ENCODE results near the gene LARP4B. TPM values are rescaled to one million over a fixed set of nuclear protein-coding genes. Genes with fewer than 3 reads are reported as not detected.

LARP4B gene
- total RNA-seq, 1 donor from 2014 or later, result 90.2 TPM

DNA sequence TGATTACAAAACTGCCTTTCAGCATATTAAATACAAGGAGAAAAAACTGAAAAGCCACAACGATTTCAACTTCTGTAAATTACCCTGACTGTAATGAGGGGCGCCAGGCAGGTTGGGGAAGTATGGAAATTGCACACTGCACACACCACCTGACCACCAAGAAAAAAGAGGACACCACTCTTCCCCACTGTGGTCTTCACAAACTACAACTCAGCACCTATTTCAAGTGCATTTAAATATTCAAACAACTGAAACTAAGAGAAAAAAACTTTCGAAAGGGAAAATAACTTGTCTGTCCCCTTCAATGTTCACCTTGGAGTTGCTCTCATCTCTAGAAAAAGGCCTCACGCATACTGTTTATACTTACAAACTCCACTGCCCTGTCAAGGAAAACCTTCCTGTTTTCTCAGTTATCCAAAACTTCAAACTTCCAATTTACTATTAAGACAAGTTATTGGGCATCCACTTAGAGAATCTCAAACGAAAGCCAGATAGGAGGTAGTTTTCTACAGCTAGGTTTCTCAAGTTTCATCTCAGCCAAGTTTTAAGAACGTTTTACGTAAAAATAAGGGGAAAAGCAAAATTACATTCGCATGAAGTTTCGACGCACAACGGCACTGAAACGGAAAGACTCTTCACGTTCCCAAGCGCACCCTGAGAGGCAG is 1.4 kb downstream of the LARP4B start:
- Mint-ChIP-seq H3K4me1 (peaks cover 35% of the 10 kb centered on the region), H3K27ac (peak overlapping the region; percentile 95), H3K4me3 (peak overlapping the region; percentile 82), H3K27me3 (ENCODE audit: low read depth) (no peaks in the 10 kb centered on the region), H3K9me3 (no peaks in the 10 kb centered on the region), H3K36me3 (peaks cover 3% of the 10 kb centered on the region)
- no peak for DNase-seq (ENCODE audit: low spot score in 2 of 2, unreplicated experiment in 2 of 2)
- TF ChIP-seq, protein P1, sequence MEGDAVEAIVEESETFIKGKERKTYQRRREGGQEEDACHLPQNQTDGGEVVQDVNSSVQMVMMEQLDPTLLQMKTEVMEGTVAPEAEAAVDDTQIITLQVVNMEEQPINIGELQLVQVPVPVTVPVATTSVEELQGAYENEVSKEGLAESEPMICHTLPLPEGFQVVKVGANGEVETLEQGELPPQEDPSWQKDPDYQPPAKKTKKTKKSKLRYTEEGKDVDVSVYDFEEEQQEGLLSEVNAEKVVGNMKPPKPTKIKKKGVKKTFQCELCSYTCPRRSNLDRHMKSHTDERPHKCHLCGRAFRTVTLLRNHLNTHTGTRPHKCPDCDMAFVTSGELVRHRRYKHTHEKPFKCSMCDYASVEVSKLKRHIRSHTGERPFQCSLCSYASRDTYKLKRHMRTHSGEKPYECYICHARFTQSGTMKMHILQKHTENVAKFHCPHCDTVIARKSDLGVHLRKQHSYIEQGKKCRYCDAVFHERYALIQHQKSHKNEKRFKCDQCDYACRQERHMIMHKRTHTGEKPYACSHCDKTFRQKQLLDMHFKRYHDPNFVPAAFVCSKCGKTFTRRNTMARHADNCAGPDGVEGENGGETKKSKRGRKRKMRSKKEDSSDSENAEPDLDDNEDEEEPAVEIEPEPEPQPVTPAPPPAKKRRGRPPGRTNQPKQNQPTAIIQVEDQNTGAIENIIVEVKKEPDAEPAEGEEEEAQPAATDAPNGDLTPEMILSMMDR (IDR thresholded peaks at IDR 0.05; ENCODE audit: unreplicated experiment), result no peak

DNA sequence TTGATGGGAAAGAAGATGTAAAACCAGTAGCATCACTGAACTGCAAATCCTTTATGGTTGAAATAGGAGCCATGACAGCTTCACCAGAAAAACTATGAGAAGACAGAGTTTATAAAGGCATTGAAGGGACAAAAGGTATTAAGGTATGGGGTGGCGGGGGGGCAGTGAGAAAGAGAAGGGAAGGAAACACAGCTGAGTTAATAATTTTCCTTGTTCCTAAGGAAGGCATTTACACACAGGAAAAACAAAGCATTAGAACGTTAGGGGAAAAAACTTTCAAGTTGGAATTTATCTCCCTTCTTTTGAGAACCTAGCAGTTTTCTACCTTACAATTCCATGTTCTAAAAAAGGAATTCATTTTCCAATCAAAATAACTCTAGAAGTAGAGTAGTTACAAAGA is 4.4 kb downstream of the LARP4B start:
- Mint-ChIP-seq H3K27me3 (ENCODE audit: low read depth) (no peaks in the 10 kb centered on the region), H3K4me1 (peaks cover 36% of the 10 kb centered on the region), H3K36me3 (peaks cover 3% of the 10 kb centered on the region), H3K27ac (peak overlapping the region; percentile 44), H3K9me3 (no peaks in the 10 kb centered on the region), H3K4me3 (no peak overlapping the region)
- no peak for DNase-seq (ENCODE audit: low spot score in 2 of 2, unreplicated experiment in 2 of 2)
- TF ChIP-seq, protein P1 (IDR thresholded peaks at IDR 0.05; ENCODE audit: unreplicated experiment), result no peak

DNA sequence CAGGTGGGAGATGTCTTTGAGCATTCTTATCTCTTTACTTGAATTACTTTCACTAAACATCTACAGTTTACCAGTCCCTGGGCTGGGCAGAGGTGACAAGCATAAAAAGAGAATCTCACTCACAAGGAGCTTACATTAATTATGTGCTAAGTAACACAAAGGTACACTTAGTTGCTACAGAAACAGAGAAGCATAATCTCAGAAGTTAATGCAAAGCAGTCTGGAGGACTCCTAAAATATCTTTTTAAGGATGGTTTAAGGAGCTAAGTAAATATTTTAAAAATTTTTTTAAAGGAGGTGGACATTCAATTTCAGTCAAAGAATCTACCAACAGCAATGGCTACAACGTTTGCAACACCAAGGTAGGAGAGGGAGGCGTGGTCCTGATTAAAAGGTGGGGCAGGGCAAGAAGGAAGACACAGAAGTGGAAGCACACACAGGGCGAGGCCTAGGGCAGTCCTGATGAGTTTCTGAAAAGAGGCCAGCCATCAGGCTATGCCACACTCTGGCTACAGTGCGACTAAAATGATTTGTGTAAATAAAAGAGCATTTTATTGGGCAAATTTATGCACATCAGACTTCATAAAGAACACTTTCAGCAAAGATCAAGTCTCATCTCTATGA is 5.3 kb downstream of the LARP4B start:
- Mint-ChIP-seq H3K4me1 (peaks cover 38% of the 10 kb centered on the region), H3K9me3 (no peaks in the 10 kb centered on the region), H3K36me3 (peaks cover 8% of the 10 kb centered on the region), H3K27me3 (ENCODE audit: low read depth) (no peaks in the 10 kb centered on the region), H3K4me3 (no peak overlapping the region), H3K27ac (peak overlapping the region; percentile 2)
- TF ChIP-seq, protein P1 (IDR thresholded peaks at IDR 0.05; ENCODE audit: unreplicated experiment), result no peak
- no peak for DNase-seq (ENCODE audit: low spot score in 2 of 2, unreplicated experiment in 2 of 2)

DNA sequence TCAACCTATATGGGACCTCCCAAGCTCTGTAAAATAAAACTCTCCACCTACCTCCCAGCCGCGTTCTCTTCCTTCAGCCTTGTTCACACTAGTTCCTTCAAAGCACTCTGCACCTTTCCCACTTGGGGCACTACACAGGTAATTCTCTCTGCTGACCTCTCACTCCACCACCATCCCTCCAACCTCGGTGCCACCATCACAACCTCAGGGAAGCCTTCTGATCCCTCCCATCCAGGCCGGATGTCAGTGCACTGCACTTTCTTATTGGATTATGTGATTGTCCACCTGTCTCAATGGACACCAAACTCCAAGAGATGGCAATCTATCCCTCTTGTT is 7.0 kb downstream of the LARP4B start:
- Mint-ChIP-seq H3K36me3 (peaks cover 8% of the 10 kb centered on the region), H3K4me3 (no peak overlapping the region), H3K27ac (peak overlapping the region; percentile 45), H3K9me3 (no peaks in the 10 kb centered on the region), H3K27me3 (ENCODE audit: low read depth) (no peaks in the 10 kb centered on the region), H3K4me1 (peaks cover 28% of the 10 kb centered on the region)
- no peak for DNase-seq (ENCODE audit: low spot score in 2 of 2, unreplicated experiment in 2 of 2)
- TF ChIP-seq, protein P1 (IDR thresholded peaks at IDR 0.05; ENCODE audit: unreplicated experiment), result no peak

DNA sequence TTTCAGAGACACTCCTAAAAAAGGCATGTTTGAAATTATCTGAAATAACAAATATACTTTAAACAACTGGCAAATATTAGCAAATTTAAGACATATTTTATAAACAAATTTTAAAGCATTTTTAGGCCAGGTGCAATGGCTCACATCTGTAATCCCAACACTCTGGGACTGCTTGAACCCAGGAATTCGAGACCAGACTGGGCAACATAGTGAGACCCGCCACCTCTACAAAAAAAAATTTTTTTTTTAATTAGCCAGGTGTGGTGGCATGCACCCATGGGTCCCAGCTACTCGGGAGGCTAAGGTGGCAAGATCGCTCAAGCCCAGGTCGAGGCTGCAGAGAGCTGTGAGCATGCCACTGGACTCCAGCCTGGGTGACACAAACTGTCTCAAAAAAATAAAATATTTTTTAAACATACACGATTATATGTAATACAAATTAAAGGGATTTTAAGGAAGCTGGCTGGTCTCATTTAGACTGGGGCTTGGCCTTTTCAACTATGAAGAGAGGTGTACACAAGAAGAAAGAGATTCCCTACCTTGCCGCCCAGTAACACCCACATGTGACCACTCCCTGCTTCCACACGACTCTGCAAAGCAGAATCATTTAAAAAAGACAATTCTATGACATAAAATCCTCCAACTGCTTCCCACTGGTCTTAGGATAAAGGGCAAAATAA is 7.5 kb downstream of the LARP4B start:
- peak overlapping the region; percentile 45 for H3K27ac Mint-ChIP-seq
- H3K4me3 Mint-ChIP-seq, result no peak overlapping the region
- DNase-seq (ENCODE audit: low spot score in 2 of 2, unreplicated experiment in 2 of 2), result no peak
- TF ChIP-seq, protein P1 (IDR thresholded peaks at IDR 0.05; ENCODE audit: unreplicated experiment), result no peak
- H3K9me3 Mint-ChIP-seq, result no peaks in the 10 kb centered on the region
- no peaks in the 10 kb centered on the region for H3K27me3 Mint-ChIP-seq (ENCODE audit: low read depth)
- peaks cover 11% of the 10 kb centered on the region for H3K36me3 Mint-ChIP-seq
- peaks cover 23% of the 10 kb centered on the region for H3K4me1 Mint-ChIP-seq

Measured in mesothelial cell of epicardium (in vitro differentiated cells).